Eye (tissue), 1 donor: ENCODE results near the gene JPH4.

Source experiments
- DNase-seq: peaks from one replicate; pipeline ENCODE4 v3.0.0-alpha.2; 2015

Gene JPH4

GRCh38 chr14:23561873-23562821, 16.4 kb downstream of the JPH4 start:
- no peak for DNase-seq

- DNase-seq, result no peak
These were observed 17.3 kb downstream of the JPH4 start for GRCh38 chr14:23561259-23561658.

- no peak for DNase-seq
These were observed 18.6 kb downstream of the JPH4 start for GRCh38 chr14:23559926-23560520.

GRCh38 chr14:23559010-23559925, 19.3 kb downstream of the JPH4 start:
- peak; percentile 76 for DNase-seq

GRCh38 chr14:23558346-23559009, 20.1 kb downstream of the JPH4 start:
- DNase-seq, result no peak

GRCh38 chr14:23557946-23558345, 20.6 kb downstream of the JPH4 start:
- DNase-seq, result no peak

GRCh38 chr14:23557521-23557920, 21.1 kb downstream of the JPH4 start:
- no peak for DNase-seq

GRCh38 chr14:23556700-23557440, 21.7 kb downstream of the JPH4 start:
- no peak for DNase-seq

GRCh38 chr14:23555882-23556699, 22.5 kb downstream of the JPH4 start, which contains the start of gene THTPA:
TSS of gene THTPA (plus strand) at chr14:23556271. CDS start at chr14:23556758, 487 bp downstream.
- peak; percentile 97 for DNase-seq

GRCh38 chr14:23555533-23555881, 23.1 kb downstream of the JPH4 start:
- DNase-seq, result no peak

GRCh38 chr14:23551266-23552028, 27.1 kb downstream of the JPH4 start, which contains the start of gene ZFHX2:
TSS of gene ZFHX2 (minus strand) at chr14:23551765. CDS start at chr14:23535325, 16,440 bp downstream.
- DNase-seq, result peak; percentile 95

GRCh38 chr14:23550812-23551265, 27.8 kb downstream of the JPH4 start:
- no peak for DNase-seq

GRCh38 chr14:23550131-23550811, 28.3 kb downstream of the JPH4 start:
- no peak for DNase-seq

GRCh38 chr14:23548351-23549318, 30.0 kb downstream of the JPH4 start:
- peak; percentile 38 for DNase-seq

GRCh38 chr14:23547924-23548323, 30.7 kb downstream of the JPH4 start:
- DNase-seq, result no peak

GRCh38 chr14:23546450-23547035, 32.0 kb downstream of the JPH4 start:
- no peak for DNase-seq

- DNase-seq, result no peak
These were observed 32.7 kb downstream of the JPH4 start for GRCh38 chr14:23545740-23546365.
